K562 (cell line): ENCODE results near the gene SCT. TPM values are rescaled to one million over a fixed set of nuclear protein-coding genes. Genes with fewer than 3 reads are reported as not detected.

ENCODE experiments used
- ATAC-seq: fragments of 200-7000 bp; cut with Tn5 transposase; 3 replicates; pipeline ENCODE4 v1.9.1; 2020; ENCODE audit warnings: moderate library complexity
- BruUV-seq: library from RNA; stranded (reverse); fragments of 400-500 nt; replicated peaks from 2 replicates; lab custom pipeline; 2021; lab: Mats Ljungman, UMichigan
- CTCF ChIA-PET: fragments of 300-600 bp; formaldehyde crosslinking; extraction: SDS; loops from one replicate; lab custom pipeline; 2021; ENCODE audit warnings: low intra/inter-chr PET ratio; lab: Yijun Ruan, JAX
- POLR2A ChIA-PET: fragments of 300-600, 350-650 bp; sonication (Branson Sonifier 250); formaldehyde crosslinking; extraction: SDS; loops from one replicate; lab custom pipeline; 2021; ENCODE audit warnings: antibody characterized with exemption, inconsistent platforms; lab: Yijun Ruan, JAX
- DNase-seq, 4 experiments: peaks; one replicate each; pipeline versions ENCODE4 v3.0.0 to v3.0.0-alpha.2; 2011 to 2018; ENCODE audit warnings: low spot score in 3 of 4, mixed read lengths in 3 of 4; ENCODE audit errors: extremely low read depth in 1 of 4
- FAIRE-seq: peaks from 2 replicates; lab custom pipeline; 2011; peaks lifted over from hg19 to GRCh38; lab: Jason Lieb, UNC
- H2AFZ ChIP-seq: 2 replicates; pipeline ENCODE4 v1.6.0; 2011; ENCODE audit warnings: low read depth, low read length, control low read depth, inconsistent platforms
- H3K27ac ChIP-seq: fragments of 200-600 bp; 3 replicates; pipeline ENCODE4 v1.8.0; 2011; ENCODE audit warnings: low read depth, mild to moderate bottlenecking, control low read depth, inconsistent platforms, low read length, moderate library complexity, mixed read lengths; ENCODE audit errors: extremely low read depth
- H3K27me3 ChIP-seq, 2 experiments: fragments of 300-600 bp in 1 of 2; 2 replicates in 1 of 2; 3 replicates in 1 of 2; pipeline versions ENCODE4 v1.6.0 to v1.8.0; 2011; ENCODE audit warnings: inconsistent platforms in 2 of 2, low read length in 2 of 2, mild to moderate bottlenecking in 1 of 2, mixed read lengths in 1 of 2, moderate library complexity in 1 of 2; ENCODE audit not compliant: control insufficient read depth in 2 of 2, insufficient read depth in 2 of 2
- H3K36me3 ChIP-seq: fragments of 300-600 bp; 3 replicates; pipeline ENCODE4 v1.8.0; 2011; ENCODE audit warnings: mild to moderate bottlenecking, low read length, inconsistent platforms; ENCODE audit not compliant: control insufficient read depth, insufficient read depth
- H3K4me1 ChIP-seq, 2 experiments: fragments of 200-600 bp in 1 of 2; replicated peaks in 1 of 2; 2 replicates in 1 of 2; 3 replicates in 1 of 2; pipeline versions ENCODE4 v1.5.1 to v1.8.0; 2011; ENCODE audit warnings: inconsistent platforms in 2 of 2, low read length in 2 of 2, mild to moderate bottlenecking in 1 of 2, mixed read lengths in 1 of 2, moderate library complexity in 1 of 2; ENCODE audit not compliant: control insufficient read depth in 2 of 2, insufficient read depth in 2 of 2
- H3K4me2 ChIP-seq: 2 replicates; pipeline ENCODE4 v1.6.1; 2011; ENCODE audit warnings: low read length, control low read depth, inconsistent platforms, mixed read lengths; ENCODE audit not compliant: insufficient read depth
- H3K4me3 ChIP-seq: fragments of 200-600 bp; sonication (generic), shearing (Covaris generic); 2 replicates; pipeline ENCODE4 v1.5.1; 2016; ENCODE audit warnings: control low read depth, inconsistent platforms
- H3K79me2 ChIP-seq: fragments of 200-600 bp; 3 replicates; pipeline ENCODE4 v1.8.0; 2011; ENCODE audit warnings: low read length, inconsistent platforms; ENCODE audit not compliant: control insufficient read depth, insufficient read depth
- H3K9ac ChIP-seq, 2 experiments: 2 replicates each; pipeline versions ENCODE4 v1.6.0 to v1.6.1; 2011; ENCODE audit warnings: low read depth in 2 of 2, low read length in 2 of 2, control low read depth in 1 of 2, inconsistent platforms in 1 of 2, mild to moderate bottlenecking in 1 of 2, mixed read lengths in 1 of 2; ENCODE audit not compliant: insufficient read depth in 1 of 2
- H3K9me1 ChIP-seq: one replicate; pipeline ENCODE4 v1.6.0; 2011; ENCODE audit warnings: inconsistent platforms, mild to moderate bottlenecking, low read length, moderate library complexity; ENCODE audit not compliant: control insufficient read depth, insufficient read depth
- H3K9me3 ChIP-seq: replicated peaks from 2 replicates; pipeline ENCODE4 v1.5.1; 2011; ENCODE audit warnings: low read depth, low read length, inconsistent platforms; ENCODE audit not compliant: control insufficient read depth, insufficient read depth
- H4K20me1 ChIP-seq: replicated peaks from 2 replicates; pipeline ENCODE4 v1.6.1; 2011; ENCODE audit warnings: low read length, inconsistent platforms, mixed read lengths; ENCODE audit not compliant: control insufficient read depth, insufficient read depth
- ELF4 ChIP-seq: fragments of 450-650 bp; formaldehyde crosslinking; IDR thresholded peaks from 2 replicates; pipeline ENCODE4 v1.4.0; 2022; ENCODE audit warnings: missing genetic modification characterization
- PML ChIP-seq: IDR thresholded peaks from 2 replicates; pipeline ENCODE4 v1.6.1; 2012; ENCODE audit warnings: low read length, inconsistent platforms
- RBM34 ChIP-seq: fragments of 200-400 bp; formaldehyde crosslinking; IDR thresholded peaks from 2 replicates; pipeline ENCODE4 v1.6.1; 2018; ENCODE audit warnings: low read length, borderline replicate concordance; ENCODE audit not compliant: insufficient read depth
- ZC3H8 ChIP-seq: fragments of 450-650 bp; IDR thresholded peaks from 2 replicates; pipeline ENCODE4 v1.6.1; 2017
- WGBS: fragments of 100-300 bp; shearing (Covaris generic); methylation state at CpG from one replicate; pipeline ENCODE4 v1.1.6; 2016; ENCODE audit warnings: low coverage, mixed read lengths; ENCODE audit not compliant: insufficient coverage; ENCODE audit errors: missing lambda C conversion rate; 5-methylcytosine and 5-hydroxymethylcytosine counted together
- in situ Hi-C: fragments of 300-500 bp; cut with MboI; formaldehyde crosslinking; loops from 4 replicates; pipeline ENCODE4 v1.15.0; 2018; ENCODE audit warnings: inconsistent platforms, mixed read lengths
- intact Hi-C: fragments of 100-400 bp; cut with micrococcal nuclease; formaldehyde crosslinking; loops from 2 replicates; pipeline ENCODE4 v1.14.2; 2022
- polyA plus RNA-seq, 8 experiments: library from polyadenylated mRNA; depleted of rRNA in 4 of 8; stranded (reverse) in 5 of 8; unstranded in 3 of 8; fragments of >200 nt; fragmentation: Nextera tagmentation in 2 of 8; fragmentation: Illumina TruSeq in 1 of 8; extraction: Ambion mirVana in 2 of 8; extraction: Trizol in 1 of 8; gene quantifications; 2 replicates each; pipeline versions ENCODE4 v1.2.1 to v1.2.3, GENCODE V29; 2011 to 2014; ENCODE audit warnings: inconsistent platforms in 1 of 8, missing spikeins in 1 of 8
- total RNA-seq, 7 experiments: library from RNA; depleted of rRNA in 6 of 7; stranded (reverse); fragments of >200 nt in 6 of 7; fragmentation: Illumina TruSeq in 2 of 7; extraction: Trizol in 2 of 7; gene quantifications; 2 replicates each; pipeline versions ENCODE4 v1.2.1 to v1.2.3, GENCODE V29; 2011 to 2021; ENCODE audit warnings: low replicate concordance in 1 of 7
- TF ChIP-seq, protein P1 (sequence below), 2 experiments: fragments of 450-650 bp in 1 of 2; IDR thresholded peaks; 2 replicates each; pipeline ENCODE4 v1.6.1; 2011 to 2017; ENCODE audit warnings: low read depth in 2 of 2, antibody characterized with exemption in 1 of 2, borderline replicate concordance in 1 of 2, low read length in 1 of 2, mild to moderate bottlenecking in 1 of 2, mixed read lengths in 1 of 2; ENCODE audit not compliant: control insufficient read depth in 1 of 2
- TF ChIP-seq, protein P2 (sequence below): fragments of 200-400 bp; formaldehyde crosslinking; IDR thresholded peaks from 2 replicates; pipeline ENCODE4 v1.6.1; 2017; ENCODE audit warnings: mild to moderate bottlenecking, low read depth, low read length, moderate library complexity
- TF ChIP-seq, protein P3 (sequence below): sonication (generic); formaldehyde crosslinking; IDR thresholded peaks from 2 replicates; pipeline ENCODE4 v1.8.1; 2023; ENCODE audit warnings: mild to moderate bottlenecking, missing genetic modification reagents, moderate library complexity

SCT gene
- total and polyA plus RNA-seq, 9 of the 15 experiments (the other 6 are each of a cell fraction or from before 2014, with no cell fraction given), result not detected

- peaks cover 0 to 22% of the 10 kb centered on the region in 2 experiments; a peak in 1 of 5 replicates for H3K4me1 ChIP-seq
- peaks cover 83% of the 10 kb centered on the region; the same call in 2 of the 3 replicates for H3K36me3 ChIP-seq
- CTCF ChIA-PET, result no interaction called here
- no peak overlapping the region for H3K4me2 ChIP-seq
- H3K9ac ChIP-seq, result no peak overlapping the region; a peak in 1 of 4 replicates
- TF ChIP-seq ELF4 (CRISPR knock-in tag), result no peak
- TF ChIP-seq, protein P1, sequence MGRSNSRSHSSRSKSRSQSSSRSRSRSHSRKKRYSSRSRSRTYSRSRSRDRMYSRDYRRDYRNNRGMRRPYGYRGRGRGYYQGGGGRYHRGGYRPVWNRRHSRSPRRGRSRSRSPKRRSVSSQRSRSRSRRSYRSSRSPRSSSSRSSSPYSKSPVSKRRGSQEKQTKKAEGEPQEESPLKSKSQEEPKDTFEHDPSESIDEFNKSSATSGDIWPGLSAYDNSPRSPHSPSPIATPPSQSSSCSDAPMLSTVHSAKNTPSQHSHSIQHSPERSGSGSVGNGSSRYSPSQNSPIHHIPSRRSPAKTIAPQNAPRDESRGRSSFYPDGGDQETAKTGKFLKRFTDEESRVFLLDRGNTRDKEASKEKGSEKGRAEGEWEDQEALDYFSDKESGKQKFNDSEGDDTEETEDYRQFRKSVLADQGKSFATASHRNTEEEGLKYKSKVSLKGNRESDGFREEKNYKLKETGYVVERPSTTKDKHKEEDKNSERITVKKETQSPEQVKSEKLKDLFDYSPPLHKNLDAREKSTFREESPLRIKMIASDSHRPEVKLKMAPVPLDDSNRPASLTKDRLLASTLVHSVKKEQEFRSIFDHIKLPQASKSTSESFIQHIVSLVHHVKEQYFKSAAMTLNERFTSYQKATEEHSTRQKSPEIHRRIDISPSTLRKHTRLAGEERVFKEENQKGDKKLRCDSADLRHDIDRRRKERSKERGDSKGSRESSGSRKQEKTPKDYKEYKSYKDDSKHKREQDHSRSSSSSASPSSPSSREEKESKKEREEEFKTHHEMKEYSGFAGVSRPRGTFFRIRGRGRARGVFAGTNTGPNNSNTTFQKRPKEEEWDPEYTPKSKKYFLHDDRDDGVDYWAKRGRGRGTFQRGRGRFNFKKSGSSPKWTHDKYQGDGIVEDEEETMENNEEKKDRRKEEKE (IDR thresholded peaks at IDR 0.05; ENCODE audit: borderline replicate concordance in 1 of 2, control insufficient read depth in 1 of 2, low read depth in 2 of 2, low read length in 1 of 2), result no peak
- no peak for TF ChIP-seq ZC3H8
- TF ChIP-seq RBM34, result no peak
- TF ChIP-seq PML, result no peak
- TF ChIP-seq, protein P2, sequence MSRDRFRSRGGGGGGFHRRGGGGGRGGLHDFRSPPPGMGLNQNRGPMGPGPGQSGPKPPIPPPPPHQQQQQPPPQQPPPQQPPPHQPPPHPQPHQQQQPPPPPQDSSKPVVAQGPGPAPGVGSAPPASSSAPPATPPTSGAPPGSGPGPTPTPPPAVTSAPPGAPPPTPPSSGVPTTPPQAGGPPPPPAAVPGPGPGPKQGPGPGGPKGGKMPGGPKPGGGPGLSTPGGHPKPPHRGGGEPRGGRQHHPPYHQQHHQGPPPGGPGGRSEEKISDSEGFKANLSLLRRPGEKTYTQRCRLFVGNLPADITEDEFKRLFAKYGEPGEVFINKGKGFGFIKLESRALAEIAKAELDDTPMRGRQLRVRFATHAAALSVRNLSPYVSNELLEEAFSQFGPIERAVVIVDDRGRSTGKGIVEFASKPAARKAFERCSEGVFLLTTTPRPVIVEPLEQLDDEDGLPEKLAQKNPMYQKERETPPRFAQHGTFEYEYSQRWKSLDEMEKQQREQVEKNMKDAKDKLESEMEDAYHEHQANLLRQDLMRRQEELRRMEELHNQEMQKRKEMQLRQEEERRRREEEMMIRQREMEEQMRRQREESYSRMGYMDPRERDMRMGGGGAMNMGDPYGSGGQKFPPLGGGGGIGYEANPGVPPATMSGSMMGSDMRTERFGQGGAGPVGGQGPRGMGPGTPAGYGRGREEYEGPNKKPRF, result no peak
- TF ChIP-seq, protein P3, sequence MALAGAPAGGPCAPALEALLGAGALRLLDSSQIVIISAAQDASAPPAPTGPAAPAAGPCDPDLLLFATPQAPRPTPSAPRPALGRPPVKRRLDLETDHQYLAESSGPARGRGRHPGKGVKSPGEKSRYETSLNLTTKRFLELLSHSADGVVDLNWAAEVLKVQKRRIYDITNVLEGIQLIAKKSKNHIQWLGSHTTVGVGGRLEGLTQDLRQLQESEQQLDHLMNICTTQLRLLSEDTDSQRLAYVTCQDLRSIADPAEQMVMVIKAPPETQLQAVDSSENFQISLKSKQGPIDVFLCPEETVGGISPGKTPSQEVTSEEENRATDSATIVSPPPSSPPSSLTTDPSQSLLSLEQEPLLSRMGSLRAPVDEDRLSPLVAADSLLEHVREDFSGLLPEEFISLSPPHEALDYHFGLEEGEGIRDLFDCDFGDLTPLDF (CRISPR knock-in tag), result no peak
- H3K27me3 ChIP-seq, result no peaks in the 10 kb centered on the region
- no peak overlapping the region for H2AFZ ChIP-seq
- H3K4me3 ChIP-seq, result no peak overlapping the region
- no peak overlapping the region for H3K27ac ChIP-seq
- FAIRE-seq (no peak), ATAC-seq (no peak), DNase-seq (peak in 1 of 4 experiments; percentile 7)
- BruUV-seq, result no TSS peak
- POLR2A ChIA-PET, result interaction anchor here (0.6 to 1.4 kb wide), 7 partner anchors 11 to 100 kb away, joined by 3 to 5 read pairs (median 3); partner anchors contain the start of gene TALDO1
- WGBS, result 94% methylated on average over 12 of the region's 14 CpGs
- no peaks in the 10 kb centered on the region for H3K9me3 ChIP-seq
- peaks cover 3% of the 10 kb centered on the region; the same call in 1 of the 3 replicates for H3K79me2 ChIP-seq
- intact Hi-C loops (no loop called here), in situ Hi-C loops (no loop called here)
- H3K9me1 ChIP-seq, result no peaks in the 10 kb centered on the region
- H4K20me1 ChIP-seq, result no peaks in the 10 kb centered on the region
These were observed 29.4 kb upstream of the SCT start for GRCh38 chr11:656426-656825.
